Loucy (cell line): ENCODE data around the gene AFF3.

Experiments
- H2AFZ ChIP-seq: fragments of 200-600 bp; sonication (generic); 2 replicates; pipeline ENCODE4 v1.6.0; 2016; ENCODE audit warnings: antibody characterized with exemption, mild to moderate bottlenecking, low read length, moderate library complexity
- H3F3A ChIP-seq: fragments of 200-600 bp; 2 replicates; pipeline ENCODE4 v1.6.0; 2016; ENCODE audit warnings: antibody characterized with exemption, low read depth, mild to moderate bottlenecking
- H3K27me3 ChIP-seq: fragments of 200-600 bp; sonication (generic); 2 replicates; pipeline ENCODE4 v1.6.1; 2014; ENCODE audit warnings: low read length, mild to moderate bottlenecking; ENCODE audit not compliant: insufficient read depth, poor library complexity, severe bottlenecking
- H3K36me3 ChIP-seq: fragments of 200-600 bp; sonication (generic); 2 replicates; pipeline ENCODE4 v1.6.1; 2016; ENCODE audit warnings: low read length; ENCODE audit not compliant: insufficient read depth
- H3K4me1 ChIP-seq: fragments of 200-600 bp; sonication (generic); 2 replicates; pipeline ENCODE4 v1.5.1; 2014; ENCODE audit warnings: low read length, mild to moderate bottlenecking; ENCODE audit not compliant: insufficient read depth, poor library complexity, severe bottlenecking
- H3K4me2 ChIP-seq: fragments of 200-600 bp; sonication (generic); 2 replicates; pipeline ENCODE4 v1.6.0; 2014; ENCODE audit warnings: antibody characterized with exemption, low read length, low read depth, mild to moderate bottlenecking; ENCODE audit not compliant: poor library complexity, severe bottlenecking
- H3K4me3 ChIP-seq: fragments of 200-600 bp; sonication (generic); 2 replicates; pipeline ENCODE4 v1.5.1; 2014; ENCODE audit warnings: low read length, mild to moderate bottlenecking, mixed read lengths; ENCODE audit not compliant: poor library complexity, severe bottlenecking
- H3K79me2 ChIP-seq: fragments of 200-600 bp; sonication (generic); 2 replicates; pipeline ENCODE4 v1.6.1; 2014; ENCODE audit warnings: low read length; ENCODE audit not compliant: insufficient read depth
- H3K9ac ChIP-seq: fragments of 200-600 bp; sonication (generic); 2 replicates; pipeline ENCODE4 v1.6.0; 2014; ENCODE audit warnings: mild to moderate bottlenecking, low read depth, low read length, moderate library complexity; ENCODE audit not compliant: poor library complexity, severe bottlenecking
- H3K9me2 ChIP-seq: fragments of 200-600 bp; sonication (generic); replicated peaks from 2 replicates; pipeline ENCODE4 v1.6.1; 2016; ENCODE audit warnings: low read depth, low read length, mixed read lengths
- H3K9me3 ChIP-seq: fragments of 200-600 bp; sonication (generic); 2 replicates; pipeline ENCODE4 v1.6.1; 2014; ENCODE audit warnings: mild to moderate bottlenecking, antibody characterized with exemption, low read length, low read depth; ENCODE audit not compliant: insufficient read depth
- H4K20me1 ChIP-seq: fragments of 200-600 bp; sonication (generic); 2 replicates; pipeline ENCODE4 v1.6.0; 2014; ENCODE audit warnings: antibody characterized with exemption, low read length, mild to moderate bottlenecking; ENCODE audit not compliant: insufficient read depth, poor library complexity, severe bottlenecking
- EZH2phosphoT487 ChIP-seq: fragments of 200-600 bp; IDR thresholded peaks from 2 replicates; pipeline ENCODE4 v1.6.1; 2018; ENCODE audit warnings: antibody characterized with exemption, mild to moderate bottlenecking, moderate library complexity, borderline replicate concordance
- TF ChIP-seq, protein P1 (sequence below): fragments of 200-600 bp; sonication (generic); conservative IDR thresholded peaks from 2 replicates; pipeline ENCODE4 v1.5.1; 2014; ENCODE audit warnings: mild to moderate bottlenecking, antibody characterized with exemption, low read length

AFF3 gene

DNA sequence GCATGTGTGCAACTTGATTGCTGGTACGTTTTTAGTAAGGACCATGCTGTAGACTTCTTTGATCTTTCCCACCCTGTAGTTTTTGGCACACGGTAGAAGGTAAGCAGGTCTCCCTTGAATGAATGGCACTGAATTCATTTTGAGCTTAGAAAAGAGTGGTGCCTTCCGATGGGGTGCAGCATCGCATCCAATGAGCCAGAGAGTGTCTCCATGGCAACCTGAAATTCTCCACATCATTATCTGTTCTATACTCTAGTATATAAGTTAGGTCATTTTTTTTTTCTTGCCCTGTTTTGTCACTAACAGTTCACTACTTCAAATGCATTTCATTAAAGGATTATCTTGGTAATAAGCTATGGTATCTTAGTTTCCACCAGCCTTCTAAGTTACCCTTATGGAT, 571.4 kb downstream of the AFF3 start:
- H3K9me3 ChIP-seq: no peaks in the 10 kb centered on the region
- no peaks in the 10 kb centered on the region for H3F3A ChIP-seq
- no peak overlapping the region for H3K4me3 ChIP-seq
- no peaks in the 10 kb centered on the region for H3K36me3 ChIP-seq
- no peak overlapping the region for H3K4me2 ChIP-seq
- no peak overlapping the region for H2AFZ ChIP-seq
- H3K9ac ChIP-seq: no peak overlapping the region
- no peaks in the 10 kb centered on the region for H3K9me2 ChIP-seq
- no peaks in the 10 kb centered on the region for H3K27me3 ChIP-seq
- H3K79me2 ChIP-seq: no peaks in the 10 kb centered on the region
- no peak for TF ChIP-seq EZH2phosphoT487
- TF ChIP-seq, protein P1, sequence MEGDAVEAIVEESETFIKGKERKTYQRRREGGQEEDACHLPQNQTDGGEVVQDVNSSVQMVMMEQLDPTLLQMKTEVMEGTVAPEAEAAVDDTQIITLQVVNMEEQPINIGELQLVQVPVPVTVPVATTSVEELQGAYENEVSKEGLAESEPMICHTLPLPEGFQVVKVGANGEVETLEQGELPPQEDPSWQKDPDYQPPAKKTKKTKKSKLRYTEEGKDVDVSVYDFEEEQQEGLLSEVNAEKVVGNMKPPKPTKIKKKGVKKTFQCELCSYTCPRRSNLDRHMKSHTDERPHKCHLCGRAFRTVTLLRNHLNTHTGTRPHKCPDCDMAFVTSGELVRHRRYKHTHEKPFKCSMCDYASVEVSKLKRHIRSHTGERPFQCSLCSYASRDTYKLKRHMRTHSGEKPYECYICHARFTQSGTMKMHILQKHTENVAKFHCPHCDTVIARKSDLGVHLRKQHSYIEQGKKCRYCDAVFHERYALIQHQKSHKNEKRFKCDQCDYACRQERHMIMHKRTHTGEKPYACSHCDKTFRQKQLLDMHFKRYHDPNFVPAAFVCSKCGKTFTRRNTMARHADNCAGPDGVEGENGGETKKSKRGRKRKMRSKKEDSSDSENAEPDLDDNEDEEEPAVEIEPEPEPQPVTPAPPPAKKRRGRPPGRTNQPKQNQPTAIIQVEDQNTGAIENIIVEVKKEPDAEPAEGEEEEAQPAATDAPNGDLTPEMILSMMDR: no peak
- H4K20me1 ChIP-seq: no peaks in the 10 kb centered on the region
- no peaks in the 10 kb centered on the region for H3K4me1 ChIP-seq

DNA sequence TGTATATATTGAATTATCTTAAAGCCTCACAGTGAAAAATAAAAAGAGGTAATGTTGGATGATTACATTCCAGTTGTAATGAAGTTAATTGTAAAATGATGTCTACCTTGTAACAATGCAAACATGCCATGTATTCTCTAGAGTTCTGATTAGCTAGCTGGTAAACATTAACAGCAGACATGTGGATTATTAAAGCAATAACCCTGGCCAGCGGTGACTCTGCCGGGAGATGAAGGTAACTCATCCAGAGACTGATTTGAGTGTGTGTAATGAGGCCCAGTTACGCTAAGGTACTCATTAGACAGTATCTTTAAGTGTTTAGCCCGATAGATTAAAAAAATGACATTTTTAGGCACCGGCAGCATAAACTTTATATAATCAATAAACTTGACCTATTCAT, 573.0 kb downstream of the AFF3 start:
- no peak overlapping the region for H3K4me3 ChIP-seq
- H3K4me2 ChIP-seq: no peak overlapping the region
- no peaks in the 10 kb centered on the region for H3K79me2 ChIP-seq
- H3F3A ChIP-seq: no peaks in the 10 kb centered on the region
- H2AFZ ChIP-seq: no peak overlapping the region
- no peaks in the 10 kb centered on the region for H3K4me1 ChIP-seq
- no peak for TF ChIP-seq EZH2phosphoT487
- TF ChIP-seq, protein P1: no peak
- no peak overlapping the region for H3K9ac ChIP-seq
- H3K36me3 ChIP-seq: no peaks in the 10 kb centered on the region
- H3K9me3 ChIP-seq: no peaks in the 10 kb centered on the region
- no peaks in the 10 kb centered on the region for H3K27me3 ChIP-seq
- no peaks in the 10 kb centered on the region for H4K20me1 ChIP-seq
- H3K9me2 ChIP-seq: no peaks in the 10 kb centered on the region

DNA sequence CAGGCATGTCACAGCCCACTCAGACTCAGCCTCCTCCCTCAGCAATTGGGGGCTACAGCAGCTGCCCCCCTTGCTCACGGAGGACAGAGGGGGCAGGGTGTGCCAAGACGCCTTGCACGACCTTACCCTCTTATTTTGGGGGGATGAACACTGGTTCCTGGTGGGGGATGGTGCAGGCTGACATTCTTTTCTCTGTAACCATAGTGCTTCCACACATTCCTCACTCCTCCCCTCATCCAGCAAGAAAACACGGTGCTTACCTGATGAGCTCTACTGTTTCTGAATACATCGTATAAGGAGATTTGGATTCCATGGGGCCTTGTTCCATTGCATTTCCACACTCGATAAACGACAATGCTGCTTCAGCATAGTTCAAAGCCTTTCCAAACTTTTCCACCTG, 577.2 kb downstream of the AFF3 start:
- Histone ChIP-seq H3K9me2 (no peaks in the 10 kb centered on the region), H3K9me3 (no peaks in the 10 kb centered on the region), H2AFZ (no peak overlapping the region), H3K4me3 (no peak overlapping the region), H3F3A (no peaks in the 10 kb centered on the region), H4K20me1 (no peaks in the 10 kb centered on the region), H3K4me2 (no peak overlapping the region), H3K79me2 (no peaks in the 10 kb centered on the region), H3K36me3 (no peaks in the 10 kb centered on the region), H3K27me3 (no peaks in the 10 kb centered on the region), H3K9ac (no peak overlapping the region), H3K4me1 (no peaks in the 10 kb centered on the region)
- TF ChIP-seq, protein P1: no peak
- no peak for TF ChIP-seq EZH2phosphoT487
